ENCODE data around the gene DOCK1.

The DOCK1 gene

GRCh38 chr10:127279334-127279774 lies 374.1 kb downstream of the DOCK1 start:
- Histone ChIP-seq H3K36me3 (ENCODE audit: control insufficient read depth, insufficient read depth, low read length) (no peaks in the 10 kb centered on the region), H3K4me2 (ENCODE audit: low read length) (no peak overlapping the region), H2BK15ac (replicated peaks; ENCODE audit: low read depth) (no peak overlapping the region), H3K27ac (ENCODE audit: low read depth, low read length) (no peak overlapping the region), H3K23ac (ENCODE audit: low read length) (no peak overlapping the region), H4K5ac (ENCODE audit: low read length) (no peak overlapping the region), H3K27me3 (ENCODE audit: insufficient read depth, low read length, poor library complexity) (no peaks in the 10 kb centered on the region), H3K56ac (ENCODE audit: low read length) (no peak overlapping the region), H3K4ac (ENCODE audit: low read depth, low read length) (no peak overlapping the region), H4K8ac (ENCODE audit: low read depth, low read length) (no peak overlapping the region), H3K79me1 (ENCODE audit: low read length) (no peaks in the 10 kb centered on the region), H2BK120ac (ENCODE audit: low read depth, low read length) (no peak overlapping the region), H3K9ac (ENCODE audit: low read length) (no peak overlapping the region), H2BK5ac (ENCODE audit: low read length) (no peak overlapping the region), H3K4me3 (ENCODE audit: low read length) (no peak overlapping the region), H3K18ac (ENCODE audit: low read length) (no peak overlapping the region), H2AK5ac (ENCODE audit: low read length) (no peak overlapping the region), H3K79me2 (ENCODE audit: control insufficient read depth, insufficient read depth, low read length) (no peaks in the 10 kb centered on the region), H3K4me1 (ENCODE audit: control insufficient read depth, low read depth, low read length) (no peaks in the 10 kb centered on the region)
- no peak for DNase-seq
- no CpG with 5 or more reads among the region's 5 CpGs for WGBS (ENCODE audit: extremely low coverage, insufficient coverage, low lambda C conversion rate)

GRCh38 chr10:127280446-127280845 lies 375.2 kb downstream of the DOCK1 start:
- Histone ChIP-seq H3K27me3 (ENCODE audit: insufficient read depth, low read length, poor library complexity) (no peaks in the 10 kb centered on the region), H2BK120ac (ENCODE audit: low read depth, low read length) (no peak overlapping the region), H3K4me3 (ENCODE audit: low read length) (no peak overlapping the region), H3K79me1 (ENCODE audit: low read length) (no peaks in the 10 kb centered on the region), H3K9ac (ENCODE audit: low read length) (no peak overlapping the region), H4K5ac (ENCODE audit: low read length) (no peak overlapping the region), H3K27ac (ENCODE audit: low read depth, low read length) (no peak overlapping the region), H4K8ac (ENCODE audit: low read depth, low read length) (no peak overlapping the region), H3K23ac (ENCODE audit: low read length) (no peak overlapping the region), H3K79me2 (ENCODE audit: control insufficient read depth, insufficient read depth, low read length) (no peaks in the 10 kb centered on the region), H2BK5ac (ENCODE audit: low read length) (no peak overlapping the region), H3K36me3 (ENCODE audit: control insufficient read depth, insufficient read depth, low read length) (no peaks in the 10 kb centered on the region), H2AK5ac (ENCODE audit: low read length) (no peak overlapping the region), H3K4ac (ENCODE audit: low read depth, low read length) (no peak overlapping the region), H3K4me1 (ENCODE audit: control insufficient read depth, low read depth, low read length) (no peaks in the 10 kb centered on the region), H3K4me2 (ENCODE audit: low read length) (no peak overlapping the region), H3K56ac (ENCODE audit: low read length) (no peak overlapping the region), H2BK15ac (replicated peaks; ENCODE audit: low read depth) (no peak overlapping the region), H3K18ac (ENCODE audit: low read length) (no peak overlapping the region)
- WGBS (ENCODE audit: extremely low coverage, insufficient coverage, low lambda C conversion rate): no CpG with 5 or more reads among the region's 4 CpGs
- no peak for DNase-seq

- no peaks in the 10 kb centered on the region for H3K79me1 ChIP-seq (ENCODE audit: low read length)
- H3K4me3 ChIP-seq (ENCODE audit: low read length): no peak overlapping the region
- no peaks in the 10 kb centered on the region for H3K36me3 ChIP-seq (ENCODE audit: control insufficient read depth, insufficient read depth, low read length)
- H3K9ac ChIP-seq (ENCODE audit: low read length): no peak overlapping the region
- H3K23ac ChIP-seq (ENCODE audit: low read length): no peak overlapping the region
- H3K4me2 ChIP-seq (ENCODE audit: low read length): no peak overlapping the region
- no peak overlapping the region for H3K18ac ChIP-seq (ENCODE audit: low read length)
- DNase-seq: no peak
- H3K27ac ChIP-seq (ENCODE audit: low read depth, low read length): no peak overlapping the region
- no peaks in the 10 kb centered on the region for H3K4me1 ChIP-seq (ENCODE audit: control insufficient read depth, low read depth, low read length)
- H4K5ac ChIP-seq (ENCODE audit: low read length): no peak overlapping the region
- WGBS (ENCODE audit: extremely low coverage, insufficient coverage, low lambda C conversion rate): no CpG with 5 or more reads among the region's 4 CpGs
- no peak overlapping the region for H2BK120ac ChIP-seq (ENCODE audit: low read depth, low read length)
- H3K79me2 ChIP-seq (ENCODE audit: control insufficient read depth, insufficient read depth, low read length): no peaks in the 10 kb centered on the region
- H3K56ac ChIP-seq (ENCODE audit: low read length): no peak overlapping the region
- no peak overlapping the region for H2BK15ac ChIP-seq (replicated peaks; ENCODE audit: low read depth)
- H2AK5ac ChIP-seq (ENCODE audit: low read length): no peak overlapping the region
- H4K8ac ChIP-seq (ENCODE audit: low read depth, low read length): no peak overlapping the region
- no peak overlapping the region for H2BK5ac ChIP-seq (ENCODE audit: low read length)
- H3K4ac ChIP-seq (ENCODE audit: low read depth, low read length): no peak overlapping the region
- H3K27me3 ChIP-seq (ENCODE audit: insufficient read depth, low read length, poor library complexity): no peaks in the 10 kb centered on the region
Observed at GRCh38 chr10:127283017-127283416, 377.8 kb downstream of the DOCK1 start.

- H3K4me1 ChIP-seq (ENCODE audit: control insufficient read depth, low read depth, low read length): no peaks in the 10 kb centered on the region
- DNase-seq: no peak
- WGBS (ENCODE audit: extremely low coverage, insufficient coverage, low lambda C conversion rate): no CpG with 5 or more reads among the region's 3 CpGs
- no peak overlapping the region for H3K4ac ChIP-seq (ENCODE audit: low read depth, low read length)
- H4K8ac ChIP-seq (ENCODE audit: low read depth, low read length): no peak overlapping the region
- no peak overlapping the region for H2BK120ac ChIP-seq (ENCODE audit: low read depth, low read length)
- H3K4me3 ChIP-seq (ENCODE audit: low read length): no peak overlapping the region
- H3K27ac ChIP-seq (ENCODE audit: low read depth, low read length): no peak overlapping the region
- H3K18ac ChIP-seq (ENCODE audit: low read length): no peak overlapping the region
- no peaks in the 10 kb centered on the region for H3K36me3 ChIP-seq (ENCODE audit: control insufficient read depth, insufficient read depth, low read length)
- H3K56ac ChIP-seq (ENCODE audit: low read length): no peak overlapping the region
- H4K5ac ChIP-seq (ENCODE audit: low read length): no peak overlapping the region
- no peaks in the 10 kb centered on the region for H3K27me3 ChIP-seq (ENCODE audit: insufficient read depth, low read length, poor library complexity)
- H2BK5ac ChIP-seq (ENCODE audit: low read length): no peak overlapping the region
- no peaks in the 10 kb centered on the region for H3K79me1 ChIP-seq (ENCODE audit: low read length)
- H3K4me2 ChIP-seq (ENCODE audit: low read length): no peak overlapping the region
- H2AK5ac ChIP-seq (ENCODE audit: low read length): no peak overlapping the region
- no peak overlapping the region for H3K23ac ChIP-seq (ENCODE audit: low read length)
- no peak overlapping the region for H2BK15ac ChIP-seq (replicated peaks; ENCODE audit: low read depth)
- H3K9ac ChIP-seq (ENCODE audit: low read length): no peak overlapping the region
- no peaks in the 10 kb centered on the region for H3K79me2 ChIP-seq (ENCODE audit: control insufficient read depth, insufficient read depth, low read length)
Observed at GRCh38 chr10:127283576-127283975, 378.3 kb downstream of the DOCK1 start.

- Histone ChIP-seq H3K27me3 (ENCODE audit: insufficient read depth, low read length, poor library complexity) (no peaks in the 10 kb centered on the region), H2BK5ac (ENCODE audit: low read length) (no peak overlapping the region), H2AK5ac (ENCODE audit: low read length) (no peak overlapping the region), H2BK15ac (replicated peaks; ENCODE audit: low read depth) (no peak overlapping the region), H3K79me2 (ENCODE audit: control insufficient read depth, insufficient read depth, low read length) (no peaks in the 10 kb centered on the region), H3K27ac (ENCODE audit: low read depth, low read length) (no peak overlapping the region), H3K4me1 (ENCODE audit: control insufficient read depth, low read depth, low read length) (no peaks in the 10 kb centered on the region), H4K8ac (ENCODE audit: low read depth, low read length) (no peak overlapping the region), H3K4me2 (ENCODE audit: low read length) (no peak overlapping the region), H3K36me3 (ENCODE audit: control insufficient read depth, insufficient read depth, low read length) (no peaks in the 10 kb centered on the region), H3K9ac (ENCODE audit: low read length) (no peak overlapping the region), H3K4ac (ENCODE audit: low read depth, low read length) (no peak overlapping the region), H3K23ac (ENCODE audit: low read length) (no peak overlapping the region), H3K79me1 (ENCODE audit: low read length) (no peaks in the 10 kb centered on the region), H3K56ac (ENCODE audit: low read length) (no peak overlapping the region), H3K4me3 (ENCODE audit: low read length) (no peak overlapping the region), H3K18ac (ENCODE audit: low read length) (no peak overlapping the region), H4K5ac (ENCODE audit: low read length) (no peak overlapping the region), H2BK120ac (ENCODE audit: low read depth, low read length) (no peak overlapping the region)
- no peak for DNase-seq
- WGBS (ENCODE audit: extremely low coverage, insufficient coverage, low lambda C conversion rate): no CpG with 5 or more reads among the region's 4 CpGs
Observed at GRCh38 chr10:127290850-127291249, 385.6 kb downstream of the DOCK1 start.

- H2BK5ac ChIP-seq (ENCODE audit: low read length): no peak overlapping the region
- no peaks in the 10 kb centered on the region for H3K4me1 ChIP-seq (ENCODE audit: control insufficient read depth, low read depth, low read length)
- no peak overlapping the region for H3K9ac ChIP-seq (ENCODE audit: low read length)
- no peaks in the 10 kb centered on the region for H3K36me3 ChIP-seq (ENCODE audit: control insufficient read depth, insufficient read depth, low read length)
- H3K4me2 ChIP-seq (ENCODE audit: low read length): no peak overlapping the region
- no peak overlapping the region for H3K27ac ChIP-seq (ENCODE audit: low read depth, low read length)
- H3K27me3 ChIP-seq (ENCODE audit: insufficient read depth, low read length, poor library complexity): no peaks in the 10 kb centered on the region
- no peak overlapping the region for H3K56ac ChIP-seq (ENCODE audit: low read length)
- H4K5ac ChIP-seq (ENCODE audit: low read length): no peak overlapping the region
- no peaks in the 10 kb centered on the region for H3K79me2 ChIP-seq (ENCODE audit: control insufficient read depth, insufficient read depth, low read length)
- H4K8ac ChIP-seq (ENCODE audit: low read depth, low read length): no peak overlapping the region
- H3K4me3 ChIP-seq (ENCODE audit: low read length): no peak overlapping the region
- H3K79me1 ChIP-seq (ENCODE audit: low read length): no peaks in the 10 kb centered on the region
- H2BK15ac ChIP-seq (replicated peaks; ENCODE audit: low read depth): no peak overlapping the region
- no peak overlapping the region for H2AK5ac ChIP-seq (ENCODE audit: low read length)
- no CpG with 5 or more reads among the region's 8 CpGs for WGBS (ENCODE audit: extremely low coverage, insufficient coverage, low lambda C conversion rate)
- DNase-seq: no peak
- H3K23ac ChIP-seq (ENCODE audit: low read length): no peak overlapping the region
- H3K4ac ChIP-seq (ENCODE audit: low read depth, low read length): no peak overlapping the region
- H2BK120ac ChIP-seq (ENCODE audit: low read depth, low read length): no peak overlapping the region
- H3K18ac ChIP-seq (ENCODE audit: low read length): no peak overlapping the region
Observed at GRCh38 chr10:127291329-127291728, 386.1 kb downstream of the DOCK1 start.

All from mesendoderm (in vitro differentiated cells).